GM18526 (cell line): Measurements from ENCODE around the gene SIGLEC7.

ENCODE experiments used
- POLR2A ChIP-seq: IDR thresholded peaks from 3 replicates; pipeline ENCODE4 v1.6.1; 2011; ENCODE audit not compliant: insufficient read length; ENCODE audit errors: extremely low read depth

Gene SIGLEC7

DNA sequence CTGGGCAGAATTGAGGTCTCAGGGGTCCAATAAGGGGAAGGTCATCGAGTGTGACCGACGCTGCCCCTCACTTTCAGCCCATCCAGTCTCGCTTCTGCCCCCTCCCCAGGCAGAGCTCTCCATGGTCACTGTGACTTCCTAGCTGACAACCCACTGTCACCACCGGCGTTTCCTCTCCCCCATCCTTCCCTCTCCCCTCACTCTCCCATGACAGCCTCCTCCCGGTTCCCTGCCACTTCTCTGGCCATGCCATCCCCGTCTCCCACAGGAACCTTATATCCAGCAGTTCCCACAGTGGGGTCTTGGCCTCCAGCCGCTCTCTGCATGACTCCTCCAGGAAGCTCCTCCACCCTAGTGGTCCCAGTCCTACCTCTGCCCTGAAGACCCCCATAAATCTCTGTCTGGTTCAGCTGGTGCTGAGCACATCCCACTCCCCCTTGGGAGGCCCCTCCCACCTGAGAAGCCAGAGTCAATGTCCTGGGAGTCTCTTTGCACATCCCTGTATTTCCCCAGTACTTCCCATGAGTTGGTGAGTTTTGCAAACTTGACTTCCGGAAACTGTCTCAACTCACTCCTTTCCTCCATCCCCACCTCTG lies 58.1 kb downstream of the SIGLEC7 start:
- TF ChIP-seq POLR2A = no peak

DNA sequence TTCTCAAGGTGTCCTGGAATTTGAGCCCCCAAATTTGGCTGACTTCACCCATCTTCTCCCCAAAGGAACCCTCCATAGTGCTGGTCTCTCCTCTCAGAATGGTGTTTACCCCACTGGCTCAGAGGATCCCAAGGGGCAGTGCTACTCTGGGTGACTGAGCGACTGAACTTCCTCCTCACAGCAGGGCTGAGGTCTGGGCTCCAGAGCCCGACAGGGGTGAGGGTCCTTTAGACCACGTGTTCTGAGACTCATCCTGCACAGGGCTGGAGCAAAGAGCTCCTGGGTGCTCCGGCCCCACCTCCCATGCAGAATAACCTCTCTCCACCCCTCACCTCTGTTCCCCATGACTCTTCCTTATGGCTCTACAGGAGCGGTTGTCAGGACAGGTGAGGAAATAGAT lies 59.6 kb downstream of the SIGLEC7 start:
- no peak for TF ChIP-seq POLR2A
